PC-9 (cell line): ENCODE measurements around the gene ANKS6.

Source experiments
- EZH2 ChIP-seq: fragments of 200-600 bp; sonication (generic); IDR thresholded peaks from 2 replicates; pipeline ENCODE4 v1.8.0; 2017; ENCODE audit warnings: antibody characterized with exemption, low read depth
- TF ChIP-seq, protein P1 (sequence below): fragments of 200-600 bp; sonication (generic); conservative IDR thresholded peaks from 2 replicates; pipeline ENCODE4 v1.6.1; 2017; ENCODE audit warnings: mixed run types, antibody characterized with exemption, mild to moderate bottlenecking, moderate library complexity

GRCh38 chr9:98793031-98793430 lies 3.3 kb downstream of the ANKS6 start:
- TF ChIP-seq, protein P1, sequence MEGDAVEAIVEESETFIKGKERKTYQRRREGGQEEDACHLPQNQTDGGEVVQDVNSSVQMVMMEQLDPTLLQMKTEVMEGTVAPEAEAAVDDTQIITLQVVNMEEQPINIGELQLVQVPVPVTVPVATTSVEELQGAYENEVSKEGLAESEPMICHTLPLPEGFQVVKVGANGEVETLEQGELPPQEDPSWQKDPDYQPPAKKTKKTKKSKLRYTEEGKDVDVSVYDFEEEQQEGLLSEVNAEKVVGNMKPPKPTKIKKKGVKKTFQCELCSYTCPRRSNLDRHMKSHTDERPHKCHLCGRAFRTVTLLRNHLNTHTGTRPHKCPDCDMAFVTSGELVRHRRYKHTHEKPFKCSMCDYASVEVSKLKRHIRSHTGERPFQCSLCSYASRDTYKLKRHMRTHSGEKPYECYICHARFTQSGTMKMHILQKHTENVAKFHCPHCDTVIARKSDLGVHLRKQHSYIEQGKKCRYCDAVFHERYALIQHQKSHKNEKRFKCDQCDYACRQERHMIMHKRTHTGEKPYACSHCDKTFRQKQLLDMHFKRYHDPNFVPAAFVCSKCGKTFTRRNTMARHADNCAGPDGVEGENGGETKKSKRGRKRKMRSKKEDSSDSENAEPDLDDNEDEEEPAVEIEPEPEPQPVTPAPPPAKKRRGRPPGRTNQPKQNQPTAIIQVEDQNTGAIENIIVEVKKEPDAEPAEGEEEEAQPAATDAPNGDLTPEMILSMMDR: no peak
- no peak for TF ChIP-seq EZH2
